Hepatocyte (in vitro differentiated cells): Measurements from ENCODE around the gene LCE4A. TPM values are rescaled to one million over a fixed set of nuclear protein-coding genes. Genes with fewer than 3 reads are reported as not detected.
"Not testable (repeated sequence)": the region's sequence is repeated elsewhere in the genome, so short reads cannot be mapped to it uniquely, and the experiment has no call there.

Source experiments
- DNase-seq: peaks from one replicate; pipeline ENCODE4 v3.0.0-alpha.2; 2016; ENCODE audit warnings: low spot score
- H2AFZ ChIP-seq: fragments of 200-600 bp; sonication (generic); 2 replicates; pipeline ENCODE4 v1.6.0; 2016; ENCODE audit warnings: antibody characterized with exemption, mild to moderate bottlenecking
- H3K27ac ChIP-seq: fragments of 200-600 bp; sonication (generic); 2 replicates; pipeline ENCODE4 v1.5.1; 2016; ENCODE audit warnings: mild to moderate bottlenecking
- H3K27me3 ChIP-seq: fragments of 200-600 bp; sonication (generic); 2 replicates; pipeline ENCODE4 v1.6.1; 2016
- H3K36me3 ChIP-seq: fragments of 200-600 bp; sonication (generic); replicated peaks from 2 replicates; pipeline ENCODE4 v1.5.1; 2016; ENCODE audit warnings: low read depth; ENCODE audit not compliant: insufficient read depth
- H3K4me1 ChIP-seq: fragments of 200-600 bp; sonication (generic); 2 replicates; pipeline ENCODE4 v1.5.1; 2016; ENCODE audit warnings: mild to moderate bottlenecking, moderate library complexity; ENCODE audit not compliant: insufficient read depth
- H3K4me2 ChIP-seq: fragments of 200-600 bp; sonication (generic); 2 replicates; pipeline ENCODE4 v1.6.0; 2016
- H3K4me3 ChIP-seq: fragments of 200-600 bp; sonication (generic); 2 replicates; pipeline ENCODE4 v1.5.1; 2016; ENCODE audit warnings: mild to moderate bottlenecking
- H3K79me2 ChIP-seq: fragments of 200-600 bp; sonication (generic); 2 replicates; pipeline ENCODE4 v1.6.0; 2017; ENCODE audit warnings: mild to moderate bottlenecking
- H3K9me2 ChIP-seq: fragments of 200-600 bp; sonication (generic); replicated peaks from 2 replicates; pipeline ENCODE4 v1.6.0; 2017; ENCODE audit warnings: mild to moderate bottlenecking; ENCODE audit not compliant: insufficient read depth
- H3K9me3 ChIP-seq: fragments of 200-600 bp; sonication (generic); 2 replicates; pipeline ENCODE4 v1.5.1; 2016; ENCODE audit warnings: low read depth, mild to moderate bottlenecking
- H4K20me1 ChIP-seq: fragments of 200-600 bp; sonication (generic); 2 replicates; pipeline ENCODE4 v1.6.0; 2016; ENCODE audit warnings: mild to moderate bottlenecking; ENCODE audit not compliant: insufficient read depth, poor library complexity, severe bottlenecking
- CTCF ChIP-seq: fragments of 200-600 bp; sonication (generic); IDR thresholded peaks from 2 replicates; pipeline ENCODE4 v1.5.1; 2016; ENCODE audit warnings: antibody characterized with exemption, mild to moderate bottlenecking; ENCODE audit not compliant: poor library complexity
- EZH2 ChIP-seq: fragments of 200-600 bp; sonication (generic); IDR thresholded peaks from 2 replicates; pipeline ENCODE4 v1.6.1; 2016; ENCODE audit warnings: antibody characterized with exemption, mild to moderate bottlenecking, borderline replicate concordance
- EZH2phosphoT487 ChIP-seq: fragments of 200-600 bp; sonication (generic); IDR thresholded peaks from one replicate; pipeline ENCODE4 v1.6.1; 2018; ENCODE audit warnings: antibody characterized with exemption, mild to moderate bottlenecking, low read depth, moderate library complexity; ENCODE audit not compliant: unreplicated experiment, severe bottlenecking
- WGBS: methylation state at CpG from one replicate; pipeline ENCODE4 v1.1.6; 2016; ENCODE audit warnings: low lambda C conversion rate; ENCODE audit errors: missing lambda C conversion rate; 5-methylcytosine and 5-hydroxymethylcytosine counted together
- polyA plus RNA-seq: library from polyadenylated mRNA; unstranded; fragments of >200 nt; fragmentation: Nextera tagmentation; extraction: Ambion mirVana; gene quantifications from 2 replicates; pipeline ENCODE4 v1.2.1, GENCODE V29; 2016
- total RNA-seq: library from RNA; depleted of rRNA; stranded (reverse); fragments of >200 nt; gene quantifications from 2 replicates; pipeline ENCODE4 v1.2.3, GENCODE V29; 2014

Gene LCE4A
- total RNA-seq (not detected in 2 replicates), polyA plus RNA-seq (not detected in 2 replicates)

GRCh38 chr1:152707860-152708259, at the start of gene LCE4A:
TSS of gene LCE4A (plus strand) at chr1:152708160. CDS start at chr1:152709076, 916 bp downstream.
- Histone ChIP-seq H2AFZ (no peak within 1 kb of the TSS), H3K4me2 (no peak within 1 kb of the TSS), H3K9me3 (no peaks in the 10 kb centered on the region), H4K20me1 (no peaks in the 10 kb centered on the region), H3K4me1 (no peaks in the 10 kb centered on the region), H3K27me3 (no peaks in the 10 kb centered on the region), H3K79me2 (no peaks in the 10 kb centered on the region), H3K27ac (no peak within 1 kb of the TSS), H3K4me3 (no peak within 1 kb of the TSS), H3K9me2 (no peaks in the 10 kb centered on the region), H3K36me3 (no peaks in the 10 kb centered on the region)
- WGBS = 48% methylated on average over 2 of the region's 2 CpGs
- no peak for TF ChIP-seq EZH2phosphoT487
- TF ChIP-seq CTCF = no peak
- TF ChIP-seq EZH2 = no peak
- no peak for DNase-seq

- Histone ChIP-seq H2AFZ (no peak overlapping the region), H3K4me1 (no peaks in the 10 kb centered on the region), H3K9me3 (no peaks in the 10 kb centered on the region), H4K20me1 (no peaks in the 10 kb centered on the region), H3K4me3 (no peak overlapping the region), H3K27me3 (no peaks in the 10 kb centered on the region), H3K4me2 (no peak overlapping the region), H3K9me2 (no peaks in the 10 kb centered on the region), H3K36me3 (no peaks in the 10 kb centered on the region), H3K27ac (no peak overlapping the region), H3K79me2 (no peaks in the 10 kb centered on the region)
- TF ChIP-seq EZH2phosphoT487 = no peak
- TF ChIP-seq CTCF = no peak
- TF ChIP-seq EZH2 = no peak
- DNase-seq = no peak
- 56% methylated on average over 3 of the region's 3 CpGs for WGBS
Measured at GRCh38 chr1:152658649-152659048, 49.3 kb upstream of the LCE4A start.

GRCh38 chr1:152663098-152663497, 44.9 kb upstream of the LCE4A start, which contains the start of gene LCE2D:
TSS of gene LCE2D (plus strand) at chr1:152663380. CDS start at chr1:152664106, 726 bp downstream.
- H2AFZ ChIP-seq = no peak within 1 kb of the TSS
- WGBS = 52% methylated on average over 3 of the region's 3 CpGs

GRCh38 chr1:152666171-152666570, 41.8 kb upstream of the LCE4A start:
- H3K4me1 ChIP-seq, H3K27me3 ChIP-seq, H4K20me1 ChIP-seq, H3K9me3 ChIP-seq, H3K9me2 ChIP-seq, DNase-seq, H3K4me2 ChIP-seq, H3K4me3 ChIP-seq, H3K79me2 ChIP-seq, H3K36me3 ChIP-seq, H3K27ac ChIP-seq, H2AFZ ChIP-seq: not testable (repeated sequence)
- WGBS = 92% methylated on average over 1 of the region's 1 CpG

More at GRCh38 chr1:152663098-152663497, 44.9 kb upstream of the LCE4A start, which contains the start of gene LCE2D:
- H3K79me2 ChIP-seq = no peaks in the 10 kb centered on the region
- TF ChIP-seq EZH2 (no peak), CTCF (no peak), EZH2phosphoT487 (no peak)
- no peaks in the 10 kb centered on the region for H3K9me2 ChIP-seq
- H3K9me3 ChIP-seq = no peaks in the 10 kb centered on the region
- H3K27me3 ChIP-seq = no peaks in the 10 kb centered on the region
- H4K20me1 ChIP-seq = no peaks in the 10 kb centered on the region
- no peak within 1 kb of the TSS for H3K4me3 ChIP-seq
- DNase-seq = no peak
- no peaks in the 10 kb centered on the region for H3K36me3 ChIP-seq
- no peak within 1 kb of the TSS for H3K27ac ChIP-seq
- no peaks in the 10 kb centered on the region for H3K4me1 ChIP-seq
- H3K4me2 ChIP-seq = no peak within 1 kb of the TSS
